Kidney tubule cell (primary cell): Measurements from ENCODE around the gene ZNF574.
A peak's percentile ranks its signal among the peaks of the same experiment; 100 is the strongest.

ENCODE experiments used
- DNase-seq: peaks from one replicate; pipeline ENCODE4 v3.0.0-alpha.2; 2018; ENCODE audit warnings: low spot score

Gene ZNF574

DNA sequence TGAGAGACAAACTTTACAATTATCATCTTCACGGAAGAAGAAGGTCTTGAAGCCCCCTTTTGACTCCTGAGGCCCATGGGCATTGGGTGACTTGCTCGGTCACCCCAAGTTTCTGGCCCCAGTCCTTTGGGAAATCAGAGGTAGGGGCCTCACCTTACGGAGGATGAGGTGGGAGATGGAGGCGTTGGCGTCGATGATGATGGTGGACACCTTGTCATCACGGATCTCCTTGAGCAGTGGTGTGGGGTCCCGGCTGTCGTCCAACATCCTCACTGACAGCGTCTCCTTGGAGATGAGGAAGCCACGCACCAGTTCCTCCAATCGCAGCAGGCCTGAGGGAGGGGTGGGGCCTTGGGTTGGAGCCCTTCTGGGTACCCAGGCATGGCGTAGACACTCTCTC lies 16.8 kb upstream of the ZNF574 start:
- no peak for DNase-seq

DNA sequence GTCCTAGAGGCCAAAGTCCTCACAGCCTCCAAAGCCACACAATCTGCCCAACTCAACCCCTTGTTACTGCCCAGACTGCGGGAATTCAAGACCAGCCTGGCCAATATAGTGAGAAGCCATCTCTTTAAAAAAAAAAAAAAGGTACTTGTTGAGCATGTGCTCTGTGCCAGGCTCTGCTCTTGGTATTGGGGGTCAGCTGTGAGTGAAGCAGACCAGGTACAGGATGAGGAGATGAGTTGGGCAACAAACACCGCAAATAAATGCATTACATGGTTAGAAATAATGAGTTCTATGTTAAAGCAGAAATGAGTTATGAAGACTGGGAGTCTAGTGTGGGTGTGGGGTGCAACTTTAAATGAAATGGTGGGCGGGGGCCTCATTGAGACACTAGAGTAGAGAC lies 15.8 kb upstream of the ZNF574 start:
- DNase-seq, result no peak

DNA sequence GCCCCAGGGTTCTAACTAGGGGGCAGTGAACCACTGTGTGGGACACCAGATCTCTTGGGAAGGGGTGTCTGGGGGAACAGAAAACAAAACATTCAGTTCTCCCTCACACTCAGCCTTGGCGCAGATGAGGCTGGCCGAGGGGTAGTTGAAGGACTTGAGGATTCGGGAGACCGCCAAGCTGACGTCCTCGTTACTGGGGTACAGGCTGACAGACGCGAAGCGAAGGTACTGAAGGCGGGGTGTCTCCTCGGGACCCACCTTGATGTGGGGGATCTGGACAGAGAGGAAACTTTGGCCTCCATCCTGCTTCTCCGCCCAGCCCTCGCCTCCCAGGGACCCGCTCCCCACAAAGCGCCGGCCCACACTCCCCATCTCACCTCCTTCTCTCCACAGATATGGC lies 13.6 kb upstream of the ZNF574 start:
- no peak for DNase-seq

DNA sequence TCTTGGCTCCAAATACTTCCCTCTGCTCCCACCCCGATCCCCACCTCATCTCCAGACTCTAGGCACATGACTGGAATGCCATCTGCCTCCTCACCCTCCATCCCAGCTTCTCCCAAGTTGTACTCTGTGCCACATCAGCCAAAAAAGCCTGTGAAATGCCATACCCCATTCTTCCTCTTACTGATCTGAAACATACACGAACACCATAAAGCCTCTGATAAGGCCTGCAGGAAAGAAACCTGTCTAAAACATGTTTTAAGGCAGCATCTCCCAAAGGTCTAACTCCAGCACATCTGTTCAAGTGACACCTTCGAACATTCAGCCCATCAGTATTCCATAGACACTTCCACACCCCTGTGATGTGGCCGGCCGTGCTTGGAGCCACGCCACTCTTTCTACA lies 11.5 kb upstream of the ZNF574 start:
- DNase-seq, result no peak

DNA sequence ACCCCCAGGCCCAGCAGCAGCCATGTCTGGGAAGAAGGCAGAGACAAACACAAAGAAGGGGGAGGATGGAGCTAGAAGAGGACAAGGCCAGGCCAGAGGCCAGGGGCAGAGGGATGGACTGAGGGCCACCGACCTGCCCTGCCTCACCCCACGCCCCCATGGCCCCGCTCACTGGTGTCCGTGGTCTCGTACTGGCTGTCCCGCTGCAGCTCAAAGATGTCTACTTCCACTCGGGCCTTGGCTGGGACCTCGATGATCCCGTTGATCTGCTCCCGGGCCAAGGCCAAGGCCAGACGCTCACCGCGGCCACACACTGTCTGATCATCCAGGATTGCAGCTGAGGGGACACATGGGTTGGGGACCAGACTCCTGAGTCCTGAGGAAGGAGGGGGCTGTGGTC lies 10.9 kb upstream of the ZNF574 start:
- DNase-seq, result no peak

DNA sequence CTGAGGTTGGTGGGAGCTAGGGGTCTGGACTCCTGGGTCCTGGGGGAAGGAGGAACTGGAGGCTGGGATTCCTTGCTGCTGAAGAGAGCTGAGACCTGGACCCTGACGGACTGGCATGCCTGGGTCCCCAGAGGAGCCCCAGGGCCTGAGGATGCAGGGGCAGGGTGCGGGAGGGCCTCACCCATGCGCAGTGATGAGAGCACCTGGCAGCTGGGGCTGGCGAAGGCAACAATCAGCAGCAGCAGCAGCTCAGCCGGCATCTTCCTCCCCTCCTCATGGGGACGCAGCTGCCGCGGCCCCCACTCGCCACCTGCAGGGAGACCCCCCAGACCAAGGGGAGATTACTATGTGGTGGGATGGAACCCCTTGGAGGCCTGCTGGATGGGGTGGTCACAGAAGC lies 10.5 kb upstream of the ZNF574 start:
- no peak for DNase-seq

DNA sequence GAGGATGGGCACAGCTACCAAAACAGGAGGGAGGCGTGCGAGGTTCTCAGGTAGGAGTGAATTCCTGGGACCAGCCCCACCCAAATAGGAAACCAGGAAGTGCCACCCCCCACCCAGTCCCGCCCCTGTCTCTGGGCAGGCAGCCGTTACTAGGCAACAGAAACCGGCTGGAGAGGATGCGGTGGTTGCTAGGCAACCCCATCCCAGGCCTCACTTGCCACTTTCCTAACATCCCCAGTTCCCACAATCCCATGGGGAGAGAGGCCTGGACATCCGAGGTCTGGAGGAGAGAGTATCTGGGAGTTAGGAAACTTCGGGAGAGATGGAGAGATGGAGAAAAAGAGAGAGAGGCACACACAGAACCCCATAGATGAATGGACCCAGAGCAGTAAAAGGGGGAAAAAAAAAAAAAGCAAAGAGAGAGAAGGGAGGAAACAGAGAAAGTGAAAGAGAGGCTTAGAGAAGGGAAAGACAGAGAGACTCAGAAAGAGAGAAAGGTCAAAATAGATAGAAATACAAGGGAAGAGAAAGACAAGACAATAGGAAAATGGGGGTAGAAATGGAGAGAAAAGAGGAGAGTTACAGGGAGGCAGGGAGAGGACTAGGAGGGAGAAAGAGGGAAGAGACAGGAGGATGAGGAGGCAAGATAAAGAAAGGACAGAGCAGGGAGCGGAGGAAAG lies 9.8 kb upstream of the ZNF574 start:
- DNase-seq, result peak; percentile 42

DNA sequence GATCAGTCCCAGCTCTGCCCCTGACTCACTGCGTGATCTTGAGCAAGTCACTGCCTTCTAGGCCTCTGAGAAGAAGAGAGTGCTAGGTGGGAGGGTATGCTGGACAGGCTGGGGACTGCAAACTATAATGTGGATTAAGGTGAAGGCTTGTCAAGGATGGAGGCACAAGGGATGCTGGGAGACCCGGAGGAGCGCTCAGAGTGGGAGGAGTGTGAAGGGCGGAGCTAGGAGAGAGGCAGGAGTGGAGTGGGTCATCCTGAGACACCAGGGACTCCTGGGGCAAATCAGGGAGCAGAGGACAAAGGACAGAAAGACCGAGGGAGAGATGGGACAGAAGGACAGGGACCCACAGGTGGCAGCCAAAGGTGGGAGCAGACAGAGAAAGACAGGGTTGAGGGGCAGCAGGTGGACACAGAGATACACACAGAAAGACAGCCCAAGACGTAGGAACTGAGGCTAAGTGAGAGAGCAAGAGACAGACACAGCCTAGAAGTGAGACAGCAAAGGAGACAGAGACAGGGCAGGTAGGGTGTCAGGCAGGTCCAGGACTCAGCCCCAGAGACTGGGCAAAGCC lies 8.6 kb upstream of the ZNF574 start:
- DNase-seq, result no peak

DNA sequence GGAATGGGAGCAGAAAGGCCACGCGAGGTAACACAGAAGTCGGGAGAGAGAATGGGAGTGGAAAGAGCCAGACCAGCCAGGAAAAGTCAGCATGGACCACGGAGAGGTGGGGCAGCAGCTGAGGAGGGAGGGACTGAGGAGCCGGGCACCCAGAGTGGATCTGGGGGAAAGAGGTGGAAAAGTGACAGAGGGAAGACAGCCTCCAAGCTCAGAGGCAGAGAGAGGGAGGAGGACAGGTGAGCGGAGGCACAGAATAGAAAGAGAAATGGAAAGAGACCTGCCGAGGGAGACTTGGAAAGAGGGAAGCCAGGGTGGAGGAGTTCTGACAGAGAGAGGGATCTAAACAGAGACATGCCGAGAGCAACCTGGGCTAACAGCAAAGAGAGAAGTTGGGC lies 7.6 kb upstream of the ZNF574 start:
- no peak for DNase-seq

DNA sequence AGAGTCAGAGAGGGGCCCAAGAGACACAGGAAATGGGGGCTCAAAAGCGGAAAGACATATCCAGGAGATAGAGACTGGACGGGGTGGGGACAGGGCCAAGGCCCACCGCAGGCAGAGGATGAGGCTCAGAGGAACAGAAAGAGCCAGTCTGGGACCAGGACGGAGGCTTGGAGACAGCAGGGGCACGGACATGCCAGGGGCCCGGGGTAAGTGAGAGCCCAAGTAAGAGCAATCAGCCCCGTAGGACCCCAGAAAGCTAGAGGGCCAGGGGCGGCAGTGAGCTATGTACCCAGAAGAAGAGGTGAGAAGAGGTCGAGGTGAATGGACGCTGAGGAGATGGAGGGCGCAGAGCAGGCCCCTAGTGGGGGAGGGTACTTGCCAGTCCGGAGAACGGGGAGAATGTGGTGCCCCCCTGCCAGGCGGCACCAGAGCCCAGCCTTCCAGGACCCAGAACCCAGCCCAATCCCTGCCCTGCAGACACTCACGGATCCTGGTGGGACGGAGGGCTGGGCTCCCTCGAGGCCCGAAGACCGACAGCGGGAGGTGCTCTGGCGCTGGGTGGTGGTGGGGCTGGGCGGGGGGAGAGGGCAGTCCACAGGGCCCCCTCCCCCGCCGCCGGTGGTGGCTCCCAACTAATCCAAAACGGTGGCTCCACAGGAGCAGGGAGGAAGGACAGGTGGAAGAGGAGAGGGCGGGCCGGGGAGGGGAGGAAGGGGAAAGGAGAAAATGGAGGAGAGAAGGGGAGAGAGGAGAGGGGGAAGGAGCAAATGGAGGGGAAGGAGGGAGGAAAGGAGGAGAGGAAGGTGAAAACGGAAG lies 7.0 kb upstream of the ZNF574 start:
- no peak for DNase-seq

DNA sequence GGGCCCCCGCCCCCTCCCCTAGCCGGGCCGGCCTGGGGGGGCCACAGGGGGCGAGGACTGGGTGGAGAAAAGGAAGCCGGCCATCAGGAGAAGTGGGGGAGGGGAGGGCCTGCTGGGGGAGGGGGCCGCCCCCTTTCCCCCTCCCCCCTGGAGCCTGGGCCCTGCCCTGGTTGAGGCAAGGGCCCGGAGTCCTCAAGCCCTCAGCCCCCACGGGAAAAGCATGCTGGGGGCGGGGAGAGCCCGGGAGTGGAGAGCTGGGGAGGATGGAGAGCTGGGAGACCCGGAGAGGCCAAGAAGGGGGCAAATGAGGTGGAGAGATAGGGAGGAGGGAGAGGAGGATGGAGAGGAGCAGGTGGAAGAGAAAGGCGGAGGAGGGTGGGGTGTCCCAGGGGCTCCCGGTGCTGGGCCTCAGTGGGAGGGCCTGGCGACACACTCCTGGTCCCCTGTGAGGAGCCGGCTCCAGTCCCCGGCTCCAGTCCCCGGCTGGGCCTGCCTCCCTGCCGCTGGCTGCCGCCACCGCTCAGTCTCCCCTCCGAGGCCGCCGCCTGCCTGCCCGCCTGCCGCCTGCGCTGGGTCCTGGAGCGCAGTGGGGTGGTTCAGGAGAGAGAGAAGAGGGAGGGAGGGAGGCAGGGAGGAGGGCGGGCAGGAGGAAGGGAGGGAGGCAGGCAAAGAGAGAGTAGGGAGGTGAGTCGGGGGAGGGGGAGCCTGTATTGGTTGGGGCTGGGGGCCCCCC lies 6.2 kb upstream of the ZNF574 start, which contains the start of gene GRIK5:
GRIK5 (minus strand) TSS at position 588 of the 733 bp plus-strand sequence. CDS start 4,436 bp downstream, outside the sequence.
- no peak for DNase-seq

DNA sequence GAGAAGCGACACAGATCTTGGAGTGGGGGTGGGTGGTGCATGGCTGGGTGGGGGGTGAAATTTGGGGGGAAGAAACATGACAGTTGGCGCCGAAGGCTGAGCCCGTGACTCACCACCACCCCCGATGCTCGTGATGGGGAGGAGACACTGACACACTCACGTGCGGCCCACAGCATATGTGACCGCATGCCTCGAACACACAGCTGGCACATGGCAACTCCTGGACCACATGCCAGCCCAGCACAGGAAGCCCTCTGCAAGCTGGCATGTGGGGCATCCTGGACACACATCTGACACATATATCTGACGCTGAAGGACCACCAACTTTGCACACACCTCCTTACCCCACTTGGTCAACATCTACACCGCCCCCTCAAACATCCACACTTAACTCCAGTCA lies 4.7 kb upstream of the ZNF574 start:
- no peak for DNase-seq

DNA sequence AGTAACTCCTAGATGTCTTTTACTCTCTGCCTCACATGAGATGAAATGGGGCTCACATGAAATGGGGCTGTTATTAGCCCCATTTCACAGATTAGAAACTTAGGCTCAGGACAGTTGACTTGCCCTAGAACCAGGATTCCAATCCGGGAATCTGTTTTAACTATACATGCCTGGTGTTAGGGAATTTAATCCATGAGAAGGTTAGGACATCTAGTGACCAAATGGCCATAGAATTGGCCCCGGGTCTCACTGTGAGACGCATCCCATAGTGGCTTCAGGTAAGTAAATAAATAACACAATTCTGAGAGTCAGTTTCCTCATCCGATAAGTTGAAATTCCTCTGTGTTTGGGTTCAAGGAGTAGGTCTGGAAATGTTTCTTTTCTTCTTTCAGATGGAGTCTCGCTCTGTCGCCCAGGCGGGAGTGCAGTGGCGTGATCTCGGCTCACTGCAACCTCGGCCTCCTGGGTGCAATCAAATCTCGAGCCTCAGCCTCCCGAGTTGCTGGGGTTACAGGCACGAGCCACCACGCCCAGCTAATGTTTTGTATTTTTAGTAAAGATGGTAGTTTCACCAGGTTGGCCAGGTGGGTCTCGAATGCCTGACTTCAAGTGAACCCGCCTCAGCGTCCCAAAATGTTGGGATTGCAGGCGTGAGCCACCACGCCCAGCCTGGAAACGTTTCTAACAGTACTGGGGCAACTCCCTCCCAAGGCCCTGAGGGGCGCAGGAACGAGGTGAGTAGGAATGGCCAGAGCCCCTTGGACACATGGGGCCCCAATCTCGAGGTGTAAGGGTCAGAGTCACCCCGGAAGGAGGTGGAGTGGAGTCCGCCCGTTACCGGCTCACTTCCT lies 1.2 kb upstream of the ZNF574 start:
- peak; percentile 38 for DNase-seq

DNA sequence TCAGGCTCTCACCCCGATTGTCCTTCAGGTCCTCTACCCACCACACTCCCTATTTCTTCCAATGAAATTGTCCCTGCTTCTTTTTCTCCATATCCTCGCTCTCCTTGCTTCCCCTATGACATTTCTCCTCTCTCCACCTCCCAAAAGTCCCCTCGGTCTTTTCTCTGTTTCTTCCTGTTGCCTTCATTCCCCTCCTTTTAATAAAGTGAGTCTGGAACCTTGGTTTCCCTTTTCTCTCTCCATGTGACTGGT lies 676 bp upstream of the ZNF574 start:
- DNase-seq, result no peak

DNA sequence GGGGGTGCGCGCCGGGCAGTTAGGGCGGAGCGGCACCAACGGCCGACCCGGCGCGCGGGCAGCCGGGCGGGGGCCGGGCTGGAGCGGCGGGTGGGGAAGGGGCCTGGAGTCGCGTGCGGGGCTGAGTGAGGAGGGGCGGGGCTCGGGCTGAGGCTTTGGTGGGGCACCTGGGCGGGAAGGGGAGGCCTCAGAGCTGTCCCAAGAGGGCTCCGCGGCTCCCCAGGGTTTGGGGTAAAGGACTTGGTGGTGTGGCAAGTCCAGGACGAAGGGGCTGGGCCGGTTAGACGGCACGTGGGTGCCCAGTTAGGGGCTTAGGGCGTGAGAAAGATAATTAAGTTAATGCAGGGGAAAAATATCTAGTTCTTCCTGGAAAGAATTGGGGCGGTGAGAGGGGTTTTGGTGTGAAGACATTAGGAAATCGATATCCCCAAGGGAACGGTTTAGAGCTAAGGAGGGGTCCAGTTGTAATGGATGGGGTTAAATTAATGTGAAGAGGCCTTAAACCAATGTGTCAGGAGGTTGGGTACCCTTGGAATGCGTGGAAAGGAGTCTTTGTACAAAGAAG lies 496 bp downstream of the ZNF574 start:
- DNase-seq, result no peak

DNA sequence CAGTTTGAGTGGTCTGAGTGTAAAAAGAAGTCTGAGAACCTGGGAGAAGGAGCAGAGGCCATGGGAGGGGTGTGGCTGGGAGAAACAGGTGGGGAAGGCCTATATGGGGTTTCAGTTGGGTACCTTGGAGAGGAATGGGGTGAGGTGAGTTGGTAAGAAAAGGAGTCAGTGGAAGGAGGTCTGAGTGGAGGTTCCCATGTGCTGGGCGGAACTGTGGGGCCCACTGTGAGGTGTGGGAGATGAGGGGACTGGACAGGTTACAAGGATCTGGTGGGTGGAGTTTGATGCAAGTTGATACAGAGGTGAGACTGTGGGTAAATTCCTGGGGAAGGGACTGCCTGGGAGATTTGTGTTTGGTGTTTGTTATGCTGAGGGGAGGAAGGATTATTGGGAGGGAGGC lies 2.1 kb downstream of the ZNF574 start:
- no peak for DNase-seq

DNA sequence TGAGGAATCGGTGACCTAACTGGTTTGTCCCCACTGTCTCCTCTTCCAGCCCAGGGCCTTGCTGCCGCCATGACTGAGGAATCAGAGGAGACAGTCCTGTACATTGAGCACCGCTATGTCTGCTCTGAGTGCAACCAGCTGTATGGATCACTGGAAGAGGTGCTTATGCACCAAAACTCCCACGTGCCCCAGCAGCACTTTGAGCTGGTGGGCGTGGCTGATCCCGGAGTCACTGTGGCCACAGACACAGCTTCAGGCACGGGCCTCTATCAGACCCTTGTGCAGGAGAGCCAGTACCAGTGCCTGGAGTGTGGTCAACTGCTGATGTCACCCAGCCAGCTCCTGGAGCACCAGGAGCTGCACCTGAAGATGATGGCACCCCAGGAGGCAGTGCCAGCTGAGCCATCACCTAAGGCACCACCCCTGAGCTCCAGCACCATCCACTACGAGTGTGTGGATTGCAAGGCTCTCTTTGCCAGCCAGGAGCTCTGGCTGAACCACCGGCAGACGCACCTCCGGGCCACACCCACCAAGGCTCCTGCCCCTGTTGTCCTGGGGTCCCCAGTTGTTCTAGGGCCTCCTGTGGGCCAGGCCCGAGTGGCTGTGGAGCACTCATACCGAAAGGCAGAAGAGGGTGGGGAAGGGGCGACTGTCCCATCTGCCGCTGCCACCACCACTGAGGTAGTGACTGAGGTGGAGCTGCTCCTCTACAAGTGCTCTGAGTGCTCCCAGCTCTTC lies 2.7 kb downstream of the ZNF574 start:
- DNase-seq, result no peak

DNA sequence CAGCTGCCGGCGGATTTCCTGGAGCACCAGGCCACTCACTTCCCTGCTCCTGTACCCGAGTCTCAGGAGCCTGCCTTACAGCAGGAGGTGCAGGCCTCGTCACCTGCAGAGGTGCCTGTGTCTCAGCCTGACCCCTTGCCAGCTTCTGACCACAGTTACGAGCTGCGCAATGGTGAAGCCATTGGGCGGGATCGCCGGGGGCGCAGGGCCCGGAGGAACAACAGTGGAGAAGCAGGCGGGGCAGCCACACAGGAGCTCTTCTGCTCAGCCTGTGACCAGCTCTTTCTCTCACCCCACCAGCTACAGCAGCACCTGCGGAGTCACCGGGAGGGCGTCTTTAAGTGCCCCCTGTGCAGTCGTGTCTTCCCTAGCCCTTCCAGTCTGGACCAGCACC lies 3.3 kb downstream of the ZNF574 start:
- DNase-seq, result no peak

DNA sequence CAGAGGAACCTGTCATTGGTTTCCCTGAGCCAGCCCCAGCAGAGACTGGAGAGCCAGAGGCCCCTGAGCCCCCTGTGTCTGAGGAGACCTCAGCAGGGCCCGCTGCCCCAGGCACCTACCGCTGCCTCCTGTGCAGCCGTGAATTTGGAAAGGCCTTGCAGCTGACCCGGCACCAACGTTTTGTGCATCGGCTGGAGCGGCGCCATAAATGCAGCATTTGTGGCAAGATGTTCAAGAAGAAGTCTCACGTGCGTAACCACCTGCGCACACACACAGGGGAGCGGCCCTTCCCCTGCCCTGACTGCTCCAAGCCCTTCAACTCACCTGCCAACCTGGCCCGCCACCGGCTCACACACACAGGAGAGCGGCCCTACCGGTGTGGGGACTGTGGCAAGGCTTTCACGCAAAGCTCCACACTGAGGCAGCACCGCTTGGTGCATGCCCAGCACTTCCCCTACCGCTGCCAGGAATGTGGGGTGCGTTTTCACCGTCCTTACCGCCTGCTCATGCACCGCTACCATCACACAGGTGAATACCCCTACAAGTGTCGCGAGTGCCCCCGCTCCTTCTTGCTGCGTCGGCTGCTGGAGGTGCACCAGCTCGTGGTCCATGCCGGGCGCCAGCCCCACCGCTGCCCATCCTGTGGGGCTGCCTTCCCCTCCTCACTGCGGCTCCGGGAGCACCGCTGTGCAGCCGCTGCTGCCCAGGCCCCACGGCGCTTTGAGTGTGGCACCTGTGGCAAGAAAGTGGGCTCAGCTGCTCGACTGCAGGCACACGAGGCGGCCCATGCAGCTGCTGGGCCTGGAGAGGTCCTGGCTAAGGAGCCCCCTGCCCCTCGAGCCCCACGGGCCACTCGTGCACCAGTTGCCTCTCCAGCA lies 4.2 kb downstream of the ZNF574 start:
- no peak for DNase-seq
